HUES64 (cell line): ENCODE measurements around the gene CLIP1.
"Not testable (repeated sequence)": the region's sequence is repeated elsewhere in the genome, so short reads cannot be mapped to it uniquely, and the experiment has no call there.

Experiments
- H3K27ac ChIP-seq: 2 replicates; pipeline ENCODE4 v1.7.0; 2013; ENCODE audit warnings: low read depth, low read length, inconsistent platforms
- H3K27me3 ChIP-seq: 2 replicates; pipeline ENCODE4 v1.6.1; 2013; ENCODE audit warnings: mild to moderate bottlenecking, low read length; ENCODE audit not compliant: insufficient read depth
- H3K36me3 ChIP-seq: 2 replicates; pipeline ENCODE4 v1.6.1; 2013; ENCODE audit warnings: mild to moderate bottlenecking, low read length; ENCODE audit not compliant: insufficient read depth
- H3K4me1 ChIP-seq: 2 replicates; pipeline ENCODE4 v1.6.1; 2013; ENCODE audit warnings: mild to moderate bottlenecking, low read length, moderate library complexity; ENCODE audit not compliant: insufficient read depth
- H3K4me3 ChIP-seq: 2 replicates; pipeline ENCODE4 v1.5.1; 2013; ENCODE audit warnings: mild to moderate bottlenecking, low read length, moderate library complexity
- H3K9ac ChIP-seq: 2 replicates; pipeline ENCODE4 v1.6.1; 2013; ENCODE audit warnings: mild to moderate bottlenecking, low read depth, low read length
- H3K9me3 ChIP-seq: 2 replicates; pipeline ENCODE4 v1.6.1; 2013; ENCODE audit warnings: low read depth, low read length; ENCODE audit not compliant: insufficient read depth
- WGBS: fragments of 150-250, 120-280 bp; methylation state at CpG from one replicate; pipeline ENCODE4 v1.1.7; 2013; ENCODE audit warnings: missing lambda C conversion rate; 5-methylcytosine and 5-hydroxymethylcytosine counted together

The CLIP1 gene

DNA sequence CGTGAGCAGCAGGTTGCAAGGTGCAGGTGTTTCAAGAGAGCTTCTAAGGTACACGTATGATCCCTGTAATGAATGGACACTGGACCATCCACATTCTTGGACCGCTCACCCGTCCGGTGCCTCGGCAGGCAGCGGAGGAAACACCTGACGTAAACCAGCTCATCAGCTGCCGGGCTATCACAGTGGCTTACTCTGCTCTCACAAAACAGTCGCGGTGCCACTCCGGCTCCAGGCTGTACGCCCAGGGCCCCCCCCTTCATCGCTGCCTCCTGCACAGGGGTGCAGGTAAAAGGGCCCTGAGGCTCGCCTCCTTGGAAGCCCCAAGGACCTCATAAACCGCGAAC lies 156.6 kb downstream of the CLIP1 start:
- WGBS: 0% methylated on average over 17 of the region's 17 CpGs
- Histone ChIP-seq H3K36me3 (peaks cover 27% of the 10 kb centered on the region), H3K27me3 (no peaks in the 10 kb centered on the region), H3K4me3 (peak overlapping the region; percentile 84), H3K9ac (peak overlapping the region; percentile 91), H3K9me3 (no peaks in the 10 kb centered on the region), H3K4me1 (peaks cover 3% of the 10 kb centered on the region; the same call in 1 of the 2 replicates), H3K27ac (peak overlapping the region; percentile 86)

DNA sequence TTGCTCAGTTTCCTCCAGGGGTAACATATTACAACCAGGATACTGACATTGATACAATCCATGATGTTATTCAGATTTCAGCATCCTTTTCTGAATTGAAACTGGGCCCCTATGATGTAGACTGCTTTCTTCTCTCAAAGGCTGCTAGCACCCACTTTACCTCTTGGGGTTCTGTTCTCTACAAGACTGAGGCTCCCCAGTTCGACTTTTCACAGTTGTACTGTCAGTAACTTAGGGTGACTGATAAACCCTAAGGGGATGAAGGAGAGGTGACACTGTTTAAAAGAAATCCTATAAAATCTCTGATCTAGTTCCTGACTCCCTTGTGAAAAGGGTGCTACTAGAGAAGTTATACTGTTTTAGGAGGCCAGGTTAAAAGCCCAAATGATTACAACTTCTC lies 157.0 kb downstream of the CLIP1 start:
- no peaks in the 10 kb centered on the region for H3K9me3 ChIP-seq
- 77% methylated on average over 1 of the region's 1 CpG for WGBS
- H3K9ac ChIP-seq: peak overlapping the region; percentile 91
- H3K36me3 ChIP-seq: peaks cover 30% of the 10 kb centered on the region
- H3K4me1 ChIP-seq: peaks cover 3% of the 10 kb centered on the region; the same call in 1 of the 2 replicates
- H3K27ac ChIP-seq: peak overlapping the region; percentile 86
- H3K4me3 ChIP-seq: peak overlapping the region; percentile 84
- no peaks in the 10 kb centered on the region for H3K27me3 ChIP-seq

DNA sequence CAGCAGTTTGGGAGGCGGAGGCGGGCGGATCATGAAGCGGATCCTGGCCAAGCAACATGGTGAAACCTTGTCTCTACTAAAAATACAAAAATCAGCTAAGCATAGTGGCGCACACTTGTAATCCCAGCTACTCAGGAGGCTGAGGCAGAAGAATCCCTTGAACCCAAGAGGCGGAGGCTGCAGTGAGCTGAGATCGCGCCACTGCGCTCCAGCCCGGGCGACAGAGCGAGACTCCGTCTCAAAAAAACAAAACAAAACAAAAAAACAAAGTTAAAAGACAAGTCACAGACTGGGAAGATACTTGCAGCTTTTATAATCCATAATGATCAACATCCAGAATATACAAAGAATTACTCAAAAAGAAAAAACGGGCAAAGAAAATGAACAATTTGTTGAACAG lies 161.7 kb downstream of the CLIP1 start:
- H3K9me3 ChIP-seq, H3K9ac ChIP-seq, H3K27ac ChIP-seq, H3K4me3 ChIP-seq, H3K27me3 ChIP-seq, H3K4me1 ChIP-seq: not testable (repeated sequence)
- WGBS: 96% methylated on average over 13 of the region's 14 CpGs
- H3K36me3 ChIP-seq: peaks cover 63% of the 10 kb centered on the region

DNA sequence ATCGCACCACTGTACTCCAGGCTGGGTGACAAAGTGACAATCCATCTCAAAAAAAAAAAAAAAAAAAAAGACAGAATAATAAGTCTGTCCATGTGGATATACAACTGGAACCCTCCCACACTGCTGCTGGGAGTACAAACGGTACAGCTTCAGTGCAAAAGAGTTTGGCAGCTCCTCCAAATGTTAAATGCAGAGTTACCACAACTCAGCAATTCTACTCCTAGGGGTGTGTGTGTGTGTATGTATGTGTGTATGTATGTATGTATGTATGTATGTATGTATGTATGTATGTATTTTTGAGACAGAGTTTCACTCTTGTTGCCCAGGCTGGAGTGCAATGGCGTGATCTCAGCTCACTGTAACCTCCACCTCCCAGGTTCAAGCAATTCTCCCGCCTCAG lies 163.5 kb downstream of the CLIP1 start:
- H3K9me3 ChIP-seq, H3K27me3 ChIP-seq, H3K4me3 ChIP-seq, H3K27ac ChIP-seq, H3K9ac ChIP-seq, H3K4me1 ChIP-seq: not testable (repeated sequence)
- WGBS: 89% methylated on average over 4 of the region's 4 CpGs
- H3K36me3 ChIP-seq: peaks cover 61% of the 10 kb centered on the region

DNA sequence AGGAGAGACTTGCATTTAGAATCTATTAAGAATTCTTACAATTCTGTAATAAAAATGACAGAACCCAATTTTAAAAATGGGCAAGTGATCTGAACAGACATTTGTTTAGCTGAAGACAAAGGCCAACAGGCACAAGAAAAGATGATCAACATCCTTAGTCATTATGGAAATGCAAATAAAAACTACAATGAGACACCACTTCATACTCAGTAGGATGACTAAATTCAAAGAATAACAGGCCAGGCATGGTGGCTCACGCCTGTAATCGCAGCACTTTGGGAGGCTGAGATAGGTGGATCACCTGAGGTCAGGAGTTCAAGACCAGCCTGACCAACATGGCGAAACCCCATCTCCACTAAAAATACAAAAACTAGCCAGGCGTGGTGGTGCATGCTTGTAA lies 164.0 kb downstream of the CLIP1 start:
- H3K27ac ChIP-seq, H3K9ac ChIP-seq, H3K4me1 ChIP-seq, H3K4me3 ChIP-seq, H3K27me3 ChIP-seq, H3K9me3 ChIP-seq: not testable (repeated sequence)
- 90% methylated on average over 4 of the region's 4 CpGs for whole genome bisulfite sequencing
- H3K36me3 ChIP-seq: peaks cover 56% of the 10 kb centered on the region

DNA sequence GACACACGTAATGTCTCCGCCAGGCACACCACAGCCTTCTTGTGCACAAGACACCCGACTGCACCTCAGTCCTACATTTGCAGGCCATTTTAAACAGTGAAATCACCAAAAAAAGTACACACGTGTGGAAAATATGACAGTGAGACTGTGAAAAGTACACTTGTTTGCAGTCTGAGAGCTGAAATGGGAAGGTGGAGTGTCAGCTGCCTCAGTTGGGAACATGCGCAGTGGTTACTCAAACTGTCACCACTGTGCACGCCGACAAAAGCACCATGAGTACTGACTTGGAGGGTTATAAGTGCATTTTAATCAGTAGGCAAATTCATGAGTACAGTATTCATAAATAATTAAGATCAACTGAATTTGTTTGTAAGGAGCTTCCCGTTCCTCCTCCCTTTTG lies 171.9 kb downstream of the CLIP1 start:
- Histone ChIP-seq H3K9ac (no peak overlapping the region), H3K4me3 (no peak overlapping the region), H3K36me3 (peaks cover 15% of the 10 kb centered on the region), H3K4me1 (no peaks in the 10 kb centered on the region), H3K27ac (no peak overlapping the region), H3K27me3 (no peaks in the 10 kb centered on the region), H3K9me3 (no peaks in the 10 kb centered on the region)
- WGBS: 96% methylated on average over 8 of the region's 8 CpGs

DNA sequence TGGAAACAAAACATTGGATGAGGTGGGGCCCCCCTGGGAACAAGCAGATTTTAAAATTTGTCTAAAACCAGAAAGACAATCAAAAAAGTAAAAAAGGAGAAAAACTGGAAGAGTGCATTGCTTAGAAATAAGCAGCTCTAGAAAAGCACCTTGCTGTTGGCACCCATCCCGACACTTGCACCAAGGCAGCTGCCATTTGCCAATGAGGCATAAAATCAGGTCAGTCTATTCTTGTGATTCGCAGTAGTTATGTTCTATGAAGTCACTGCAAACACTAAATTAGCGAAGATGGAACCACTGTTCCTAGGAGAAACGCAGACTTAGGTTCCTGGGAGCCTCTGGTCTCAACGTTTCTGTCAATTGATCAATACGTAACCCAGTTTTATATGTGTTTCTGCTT lies 172.4 kb downstream of the CLIP1 start:
- peaks cover 15% of the 10 kb centered on the region for H3K36me3 ChIP-seq
- 95% methylated on average over 6 of the region's 6 CpGs for WGBS
- no peaks in the 10 kb centered on the region for H3K4me1 ChIP-seq
- no peak overlapping the region for H3K9ac ChIP-seq
- H3K27ac ChIP-seq: no peak overlapping the region
- H3K27me3 ChIP-seq: no peaks in the 10 kb centered on the region
- no peak overlapping the region for H3K4me3 ChIP-seq
- H3K9me3 ChIP-seq: no peaks in the 10 kb centered on the region

DNA sequence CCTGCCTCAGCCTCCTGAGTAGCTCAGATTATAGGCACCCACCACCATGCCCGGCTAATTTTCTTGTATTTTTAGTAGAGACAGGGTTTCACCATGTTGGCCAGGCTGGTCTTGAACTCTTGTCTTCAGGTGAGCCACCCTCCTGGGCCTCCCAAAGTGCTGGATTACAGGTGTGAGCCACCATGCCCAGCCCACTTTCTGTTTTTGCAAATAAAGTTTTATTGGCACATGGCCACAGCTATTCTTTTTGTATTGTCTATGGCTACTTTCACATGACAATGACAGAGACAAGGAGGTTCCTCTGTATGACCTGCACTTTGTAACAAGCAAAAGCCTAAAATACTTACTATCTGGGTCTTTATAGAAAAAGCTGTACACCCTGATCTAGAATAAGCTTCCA lies 176.9 kb downstream of the CLIP1 start:
- 100% methylated on average over 1 of the region's 1 CpG for WGBS
- peaks cover 26% of the 10 kb centered on the region for H3K36me3 ChIP-seq
- H3K27ac ChIP-seq: no peak overlapping the region
- no peak overlapping the region for H3K9ac ChIP-seq
- no peaks in the 10 kb centered on the region for H3K27me3 ChIP-seq
- no peak overlapping the region for H3K4me3 ChIP-seq
- no peaks in the 10 kb centered on the region for H3K9me3 ChIP-seq
- H3K4me1 ChIP-seq: no peaks in the 10 kb centered on the region

DNA sequence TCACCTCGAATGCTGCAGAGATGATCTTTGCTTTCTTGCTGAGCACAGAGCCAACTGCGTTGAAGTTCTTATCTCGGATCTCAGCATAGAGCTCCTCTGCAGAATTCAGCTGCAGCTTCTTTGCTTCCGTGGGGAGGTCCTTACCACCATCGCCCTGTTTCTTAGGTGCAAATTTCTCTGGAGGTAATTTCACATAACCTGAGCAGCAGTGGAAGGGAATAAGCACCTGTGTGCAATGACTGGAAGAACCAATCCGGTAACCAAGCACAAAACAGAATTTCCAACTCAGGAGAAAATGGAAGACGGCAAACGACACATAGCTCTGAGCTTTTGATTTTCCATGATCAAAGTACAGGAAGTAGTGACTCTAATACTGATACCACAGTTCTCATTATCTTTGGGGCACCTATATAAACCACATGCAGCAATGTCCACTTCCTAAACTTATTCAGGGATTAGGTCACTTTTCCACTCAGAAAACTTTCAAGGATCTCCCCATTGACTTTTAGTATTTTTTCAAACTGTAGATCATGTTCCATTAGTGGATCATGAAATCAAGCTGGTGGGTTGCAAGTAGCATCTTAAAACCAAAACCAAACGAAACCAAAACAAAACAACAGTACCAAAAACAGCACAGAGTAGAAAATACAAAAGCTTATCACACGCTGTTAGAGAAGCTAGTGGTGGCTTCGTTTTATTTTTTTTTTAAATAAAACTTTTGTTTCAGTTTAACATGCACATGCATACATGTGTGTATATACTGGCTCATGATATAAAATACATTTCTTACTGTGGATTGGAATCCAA lies 177.7 kb downstream of the CLIP1 start:
- Histone ChIP-seq H3K9me3 (no peaks in the 10 kb centered on the region), H3K9ac (no peak overlapping the region), H3K27ac (no peak overlapping the region), H3K4me1 (no peaks in the 10 kb centered on the region), H3K27me3 (no peaks in the 10 kb centered on the region), H3K36me3 (peaks cover 25% of the 10 kb centered on the region), H3K4me3 (no peak overlapping the region)
- WGBS: 96% methylated on average over 8 of the region's 11 CpGs

DNA sequence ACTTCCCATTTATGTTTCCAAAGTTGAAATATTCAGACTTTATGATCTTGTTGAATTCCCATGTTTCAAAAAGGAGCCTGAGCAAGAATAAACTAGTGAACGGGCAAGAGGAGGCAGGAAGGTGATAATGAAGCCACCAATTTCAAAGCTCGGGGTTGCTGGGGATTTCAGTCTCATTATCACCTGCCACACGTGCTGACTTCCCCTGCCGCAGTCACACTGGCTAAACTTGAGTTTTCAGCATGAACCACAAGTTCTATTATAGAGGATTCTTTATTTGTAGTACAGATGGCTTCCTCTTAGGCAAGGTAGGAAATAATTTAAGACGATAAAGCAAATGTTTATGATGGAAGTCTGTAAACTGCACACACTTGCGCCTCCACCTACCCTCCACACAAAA lies 178.5 kb downstream of the CLIP1 start:
- WGBS: 95% methylated on average over 4 of the region's 6 CpGs

DNA sequence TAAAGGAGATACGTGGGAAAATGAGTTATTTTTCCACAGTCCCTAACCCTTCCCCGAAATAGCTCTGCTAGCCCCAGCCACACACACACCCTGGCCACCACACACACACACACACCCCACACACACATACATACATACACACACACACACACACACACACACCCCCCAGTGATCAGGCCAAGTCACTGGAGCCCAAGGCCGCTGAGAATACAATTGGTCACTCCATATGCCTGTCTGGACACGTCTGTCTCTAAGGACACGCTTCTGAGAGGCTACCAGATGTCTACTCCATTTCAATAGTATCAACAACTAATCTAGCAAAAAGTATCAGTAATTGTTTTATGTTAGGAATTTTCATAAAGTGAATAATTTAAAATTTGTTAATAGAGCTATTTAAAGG lies 183.6 kb downstream of the CLIP1 start:
- no peaks in the 10 kb centered on the region for H3K27me3 ChIP-seq
- H3K4me3 ChIP-seq: no peak overlapping the region
- no peaks in the 10 kb centered on the region for H3K4me1 ChIP-seq
- H3K9me3 ChIP-seq: no peaks in the 10 kb centered on the region
- 98% methylated on average over 5 of the region's 5 CpGs for WGBS
- no peak overlapping the region for H3K27ac ChIP-seq
- H3K36me3 ChIP-seq: peaks cover 34% of the 10 kb centered on the region
- no peak overlapping the region for H3K9ac ChIP-seq

More for the DNA sequence above, 178.5 kb downstream of the CLIP1 start:
- no peak overlapping the region for H3K27ac ChIP-seq
- H3K4me1 ChIP-seq: no peaks in the 10 kb centered on the region
- H3K4me3 ChIP-seq: no peak overlapping the region
- H3K9ac ChIP-seq: no peak overlapping the region
- peaks cover 20% of the 10 kb centered on the region for H3K36me3 ChIP-seq
- no peaks in the 10 kb centered on the region for H3K9me3 ChIP-seq
- no peaks in the 10 kb centered on the region for H3K27me3 ChIP-seq

DNA sequence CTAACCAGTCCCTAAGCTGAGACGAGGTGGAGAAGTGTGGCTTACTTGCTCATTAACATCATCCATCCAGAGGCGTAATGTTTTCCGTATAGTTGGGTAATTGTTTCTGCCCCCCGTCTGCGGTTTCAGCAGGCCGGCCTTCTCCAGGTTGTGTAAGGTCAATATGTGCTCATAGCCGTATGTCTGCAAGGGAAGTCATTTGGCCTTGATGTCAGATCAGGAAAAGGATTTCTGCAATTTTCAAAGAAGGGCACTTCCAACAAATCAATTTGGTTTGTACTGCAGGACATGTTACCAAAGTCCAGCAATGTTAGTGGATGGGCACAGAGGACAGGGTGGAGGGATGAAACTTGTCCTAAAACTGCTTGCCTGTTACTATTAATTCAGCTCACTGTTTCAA lies 186.7 kb downstream of the CLIP1 start:
- H3K36me3 ChIP-seq: peaks cover 52% of the 10 kb centered on the region

More for the DNA sequence above, 186.7 kb downstream of the CLIP1 start:
- WGBS: 95% methylated on average over 7 of the region's 7 CpGs
- Histone ChIP-seq H3K27me3 (no peaks in the 10 kb centered on the region), H3K27ac (no peak overlapping the region), H3K9ac (no peak overlapping the region), H3K4me3 (no peak overlapping the region), H3K9me3 (no peaks in the 10 kb centered on the region), H3K4me1 (no peaks in the 10 kb centered on the region)
